Trophoblast cell (in vitro differentiated cells and primary cell): Measurements from ENCODE around the gene EEFSEC.
A peak's percentile ranks its signal among the peaks of the same experiment; 100 is the strongest.

Experiments
- DNase-seq, 2 donors: peaks; one replicate each; pipeline ENCODE4 v3.0.0-alpha.2; 2016
- H2AFZ ChIP-seq: 2 replicates; pipeline ENCODE4 v1.6.1; 2013; ENCODE audit warnings: low read length, moderate library complexity, mild to moderate bottlenecking; ENCODE audit not compliant: insufficient read depth, poor library complexity
- H2AK5ac ChIP-seq: 2 replicates; pipeline ENCODE4 v1.6.1; 2013; ENCODE audit warnings: mild to moderate bottlenecking, low read length
- H2BK120ac ChIP-seq: 2 replicates; pipeline ENCODE4 v1.6.1; 2013; ENCODE audit warnings: low read length, mild to moderate bottlenecking, moderate library complexity; ENCODE audit not compliant: insufficient read depth, poor library complexity
- H2BK12ac ChIP-seq: 2 replicates; pipeline ENCODE4 v1.6.1; 2013; ENCODE audit warnings: mild to moderate bottlenecking, low read length, moderate library complexity
- H2BK5ac ChIP-seq: 2 replicates; pipeline ENCODE4 v1.6.1; 2013; ENCODE audit warnings: low read length, low read depth, moderate library complexity, mild to moderate bottlenecking; ENCODE audit not compliant: poor library complexity
- H3K14ac ChIP-seq: 2 replicates; pipeline ENCODE4 v1.6.1; 2013; ENCODE audit warnings: mild to moderate bottlenecking, low read length
- H3K18ac ChIP-seq: 2 replicates; pipeline ENCODE4 v1.6.1; 2013; ENCODE audit warnings: mild to moderate bottlenecking, low read length
- H3K23ac ChIP-seq: 2 replicates; pipeline ENCODE4 v1.6.1; 2013; ENCODE audit warnings: low read length
- H3K27ac ChIP-seq: 2 replicates; pipeline ENCODE4 v1.5.1; 2013; ENCODE audit warnings: low read depth, mild to moderate bottlenecking, inconsistent platforms, low read length, moderate library complexity
- H3K27me3 ChIP-seq: 2 replicates; pipeline ENCODE4 v1.6.1; 2013; ENCODE audit warnings: inconsistent platforms, mild to moderate bottlenecking, low read length, moderate library complexity; ENCODE audit not compliant: insufficient read depth
- H3K36me3 ChIP-seq, 2 experiments: 1 replicate in 1 of 2; 2 replicates in 1 of 2; pipeline ENCODE4 v1.6.1; 2013; ENCODE audit warnings: low read length in 2 of 2, mild to moderate bottlenecking in 2 of 2, moderate library complexity in 1 of 2; ENCODE audit not compliant: insufficient read depth in 2 of 2, control insufficient read depth in 1 of 2
- H3K4ac ChIP-seq: 2 replicates; pipeline ENCODE4 v1.6.1; 2013; ENCODE audit warnings: low read depth, mild to moderate bottlenecking, low read length, moderate library complexity
- H3K4me1 ChIP-seq, 2 experiments: 1 replicate in 1 of 2; 2 replicates in 1 of 2; pipeline ENCODE4 v1.6.1; 2013; ENCODE audit warnings: low read length in 2 of 2, mild to moderate bottlenecking in 2 of 2, moderate library complexity in 1 of 2; ENCODE audit not compliant: insufficient read depth in 2 of 2, control insufficient read depth in 1 of 2
- H3K4me2 ChIP-seq: 2 replicates; pipeline ENCODE4 v1.6.1; 2013; ENCODE audit warnings: inconsistent platforms, mild to moderate bottlenecking, low read length, moderate library complexity
- H3K4me3 ChIP-seq: 2 replicates; pipeline ENCODE4 v1.5.1; 2013; ENCODE audit warnings: mild to moderate bottlenecking, low read depth, low read length, inconsistent platforms
- H3K79me1 ChIP-seq: one replicate; pipeline ENCODE4 v1.6.1; 2013; ENCODE audit warnings: low read length
- H3K79me2 ChIP-seq: 2 replicates; pipeline ENCODE4 v1.6.1; 2013; ENCODE audit warnings: low read length, mild to moderate bottlenecking; ENCODE audit not compliant: control insufficient read depth, insufficient read depth, poor library complexity
- H3K9ac ChIP-seq: 2 replicates; pipeline ENCODE4 v1.6.1; 2013; ENCODE audit warnings: mild to moderate bottlenecking, low read length
- H3K9me3 ChIP-seq: 2 replicates; pipeline ENCODE4 v1.6.1; 2013; ENCODE audit warnings: low read depth, mild to moderate bottlenecking, control low read depth, inconsistent platforms, low read length; ENCODE audit not compliant: insufficient read depth
- H4K12ac ChIP-seq: 2 replicates; pipeline ENCODE4 v1.6.1; 2013; ENCODE audit warnings: low read depth, mild to moderate bottlenecking, low read length, moderate library complexity
- H4K8ac ChIP-seq: 2 replicates; pipeline ENCODE4 v1.6.1; 2013; ENCODE audit warnings: low read depth, mild to moderate bottlenecking, low read length, moderate library complexity
- H4K91ac ChIP-seq: one replicate; pipeline ENCODE4 v1.6.1; 2013; ENCODE audit warnings: low read depth, mild to moderate bottlenecking, low read length, moderate library complexity
- WGBS: extraction: QIAGEN DNeasy Blood & Tissue Kit; methylation state at CpG from one replicate; pipeline ENCODE4 v1.1.7; 2013; ENCODE audit warnings: missing lambda C conversion rate; ENCODE audit not compliant: insufficient read length, insufficient coverage; ENCODE audit errors: extremely low coverage; 5-methylcytosine and 5-hydroxymethylcytosine counted together

EEFSEC gene

DNA sequence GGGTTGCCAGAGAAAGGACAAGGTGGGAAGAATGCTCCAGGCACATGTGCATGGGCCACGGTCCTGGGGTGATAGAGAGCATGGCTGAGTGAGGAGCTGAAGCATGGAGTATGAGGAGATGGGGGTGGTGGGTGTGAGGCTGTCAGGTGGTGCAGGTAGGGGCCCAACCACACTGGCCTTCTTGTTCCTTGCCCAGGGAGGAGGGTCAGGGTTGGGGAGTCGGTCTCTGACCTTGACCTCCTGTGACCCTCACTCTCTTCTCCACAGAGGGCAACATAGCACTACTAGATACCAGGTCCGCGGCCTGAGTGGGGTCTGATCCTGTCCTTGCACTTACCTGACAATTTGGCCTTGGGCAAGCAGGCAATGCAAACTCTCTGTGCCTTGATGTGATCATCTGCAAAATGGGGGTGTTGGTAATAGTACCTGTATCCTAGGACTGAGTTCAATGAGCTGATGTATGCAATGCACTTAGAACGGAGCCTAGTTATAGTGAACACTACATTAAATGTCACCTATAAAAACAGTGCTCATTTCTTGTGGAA lies 75.2 kb downstream of the EEFSEC start:
- H3K79me2 ChIP-seq: peaks cover 3% of the 10 kb centered on the region
- H2BK5ac ChIP-seq: no peak overlapping the region
- H3K9ac ChIP-seq: no peak overlapping the region
- WGBS: no CpG with 5 or more reads among the region's 5 CpGs
- H3K23ac ChIP-seq: no peak overlapping the region
- H3K18ac ChIP-seq: peak overlapping the region; percentile 3
- no peaks in the 10 kb centered on the region for H3K36me3 ChIP-seq
- peak overlapping the region; percentile 24 for H3K14ac ChIP-seq
- DNase-seq: no peak
- no peak overlapping the region for H4K12ac ChIP-seq
- H2BK120ac ChIP-seq: peak overlapping the region; percentile 29
- peak overlapping the region; percentile 45 for H4K91ac ChIP-seq
- H3K79me1 ChIP-seq: peaks cover 12% of the 10 kb centered on the region
- H2AK5ac ChIP-seq: no peak overlapping the region
- H3K27ac ChIP-seq: no peak overlapping the region
- H3K27me3 ChIP-seq: no peaks in the 10 kb centered on the region
- no peak overlapping the region for H4K8ac ChIP-seq
- no peak overlapping the region for H3K4me3 ChIP-seq
- H3K4me1 ChIP-seq: peaks cover 8 to 14% of the 10 kb centered on the region in 2 experiments
- H3K4me2 ChIP-seq: no peak overlapping the region
- no peak overlapping the region for H2AFZ ChIP-seq
- H3K9me3 ChIP-seq: peaks cover 4% of the 10 kb centered on the region
- no peak overlapping the region for H3K4ac ChIP-seq
- H2BK12ac ChIP-seq: peak overlapping the region; percentile 3

DNA sequence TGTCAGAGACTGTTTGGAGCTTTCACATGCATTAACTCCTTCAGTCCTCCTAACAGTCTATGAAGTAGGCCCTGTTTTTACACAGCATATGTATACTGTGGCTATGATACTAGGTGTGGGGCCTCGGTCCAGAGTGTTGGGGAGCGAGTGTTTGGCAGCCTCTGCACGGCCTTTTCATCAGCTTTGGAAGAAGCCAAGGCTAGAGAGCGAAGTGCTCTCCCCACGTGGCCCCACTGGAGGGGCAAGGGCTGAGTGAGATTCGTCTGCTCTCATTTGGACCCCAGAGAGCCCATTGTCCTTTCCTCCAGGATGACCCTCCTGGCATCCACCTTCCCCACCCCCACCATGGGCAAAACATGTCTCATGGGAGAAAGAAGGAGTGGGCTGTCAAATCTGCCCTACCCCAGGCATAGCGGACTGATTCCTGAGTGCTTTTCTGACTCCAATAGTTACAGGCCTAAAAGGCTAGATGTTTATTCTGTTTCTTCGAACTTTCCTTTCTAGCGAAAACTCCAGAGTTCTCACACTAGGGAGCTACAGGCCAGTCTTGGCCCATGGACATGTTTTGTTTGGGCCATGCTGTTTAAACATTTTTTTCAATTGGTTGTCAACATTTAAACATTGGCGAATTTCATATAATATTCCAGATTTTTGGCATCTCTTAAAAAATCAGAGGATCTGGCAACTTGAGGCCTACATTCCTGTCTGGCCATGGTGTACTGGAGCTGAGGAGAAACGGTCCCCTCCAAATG lies 76.0 kb downstream of the EEFSEC start:
- H4K8ac ChIP-seq: peak overlapping the region; percentile 39
- H2AFZ ChIP-seq: no peak overlapping the region
- no peak overlapping the region for H3K4me2 ChIP-seq
- H4K91ac ChIP-seq: peak overlapping the region; percentile 59
- peak overlapping the region; percentile 70 for H3K18ac ChIP-seq
- no peak overlapping the region for H3K4me3 ChIP-seq
- peak overlapping the region; percentile 19 for H3K4ac ChIP-seq
- peaks cover 14% of the 10 kb centered on the region for H3K79me1 ChIP-seq
- peak overlapping the region; percentile 72 for H2BK12ac ChIP-seq
- WGBS: no CpG with 5 or more reads among the region's 11 CpGs
- H2BK120ac ChIP-seq: peak overlapping the region; percentile 47
- peaks cover 3% of the 10 kb centered on the region for H3K79me2 ChIP-seq
- H3K27ac ChIP-seq: no peak overlapping the region
- H3K23ac ChIP-seq: no peak overlapping the region
- DNase-seq: no peak
- H3K9ac ChIP-seq: no peak overlapping the region
- no peak overlapping the region for H4K12ac ChIP-seq
- no peaks in the 10 kb centered on the region for H3K27me3 ChIP-seq
- H3K4me1 ChIP-seq: peaks cover 9 to 14% of the 10 kb centered on the region in 2 experiments
- H3K36me3 ChIP-seq: no peaks in the 10 kb centered on the region
- peaks cover 4% of the 10 kb centered on the region for H3K9me3 ChIP-seq
- peak overlapping the region; percentile 32 for H2BK5ac ChIP-seq
- peak overlapping the region; percentile 30 for H2AK5ac ChIP-seq
- peak overlapping the region; percentile 47 for H3K14ac ChIP-seq

DNA sequence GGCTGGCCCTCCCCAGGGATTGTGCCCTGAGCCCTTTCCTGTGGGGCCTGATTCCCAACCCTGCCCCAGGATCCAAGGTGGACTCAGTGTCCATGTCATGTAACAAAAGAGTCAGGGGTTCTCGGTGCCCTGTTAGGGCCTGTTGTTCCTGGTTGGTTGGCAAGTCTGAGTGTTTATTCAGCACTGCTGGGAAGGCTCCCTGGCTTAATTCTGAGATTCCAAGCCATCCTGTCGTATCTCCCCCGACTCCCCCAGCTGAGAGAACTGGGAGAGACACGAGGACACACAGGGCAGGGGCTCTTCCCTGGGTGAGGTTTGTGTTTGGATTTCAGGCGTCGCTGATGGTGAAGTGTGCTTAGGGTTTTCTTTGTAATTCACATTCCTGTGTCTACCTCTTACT lies 78.3 kb downstream of the EEFSEC start:
- Histone ChIP-seq H3K18ac (peak overlapping the region; percentile 39), H3K14ac (peak overlapping the region; percentile 92), H4K12ac (peak overlapping the region; percentile 74), H3K4me3 (no peak overlapping the region), H2BK12ac (peak overlapping the region; percentile 87), H3K36me3 (no peaks in the 10 kb centered on the region), H3K4me2 (no peak overlapping the region), H3K27ac (no peak overlapping the region), H3K4ac (peak overlapping the region; percentile 69), H3K79me2 (peaks cover 4% of the 10 kb centered on the region), H3K9me3 (peaks cover 4% of the 10 kb centered on the region), H2BK120ac (peak overlapping the region; percentile 60), H2AK5ac (peak overlapping the region; percentile 88), H3K79me1 (peaks cover 22% of the 10 kb centered on the region), H4K8ac (peak overlapping the region; percentile 69), H3K4me1 (peaks cover 20 to 23% of the 10 kb centered on the region in 2 experiments), H4K91ac (peak overlapping the region; percentile 94), H3K23ac (no peak overlapping the region), H3K27me3 (no peaks in the 10 kb centered on the region), H3K9ac (peak overlapping the region; percentile 45), H2BK5ac (peak overlapping the region; percentile 80), H2AFZ (peak overlapping the region; percentile 11)
- WGBS: no CpG with 5 or more reads among the region's 6 CpGs
- no peak for DNase-seq

DNA sequence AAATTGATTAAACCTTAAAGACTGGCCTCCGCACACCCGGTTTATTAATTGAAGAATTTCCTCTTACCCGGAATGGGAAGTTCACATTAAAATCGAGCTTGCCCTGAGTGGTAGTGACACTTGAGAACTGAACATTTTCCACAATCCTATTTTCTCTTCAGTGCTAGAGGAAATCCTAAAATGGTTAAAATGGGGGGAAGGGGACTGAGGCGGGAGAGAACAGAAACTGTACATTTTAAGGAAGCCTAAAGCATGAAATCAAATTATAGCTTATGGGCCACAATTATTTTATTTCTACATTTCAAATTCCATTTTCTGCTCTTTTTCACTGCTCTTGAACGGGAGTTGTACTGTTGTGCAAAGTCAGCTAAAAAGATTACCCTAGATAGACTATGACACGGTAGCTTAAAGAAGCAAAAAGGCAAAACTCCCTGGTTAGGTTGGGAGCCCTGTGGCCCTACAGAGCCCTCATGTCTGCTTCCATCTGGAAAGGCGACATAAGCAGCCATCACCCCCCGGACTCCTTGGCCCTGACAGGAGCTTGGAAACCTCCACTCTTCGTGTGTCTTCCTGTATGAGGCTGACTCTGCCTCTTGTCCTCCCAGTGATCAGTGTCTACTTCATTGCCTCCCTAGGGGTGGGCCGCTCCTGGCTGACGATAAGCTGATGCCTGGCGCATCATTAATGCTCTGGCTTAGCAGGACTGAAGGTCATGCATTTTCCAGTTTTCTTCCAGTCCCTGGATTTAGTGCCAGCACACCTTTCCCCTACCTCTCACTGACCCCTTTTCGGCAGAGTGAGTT lies 79.3 kb downstream of the EEFSEC start:
- Histone ChIP-seq H3K4ac (peak overlapping the region; percentile 44), H3K18ac (peak overlapping the region; percentile 85), H3K9ac (no peak overlapping the region), H3K9me3 (peaks cover 4% of the 10 kb centered on the region), H3K23ac (no peak overlapping the region), H2BK5ac (peak overlapping the region; percentile 44), H2BK12ac (peak overlapping the region; percentile 94), H2AK5ac (peak overlapping the region; percentile 94), H3K14ac (peak overlapping the region; percentile 49), H3K27me3 (no peaks in the 10 kb centered on the region), H3K79me1 (peaks cover 26% of the 10 kb centered on the region), H3K27ac (no peak overlapping the region), H2BK120ac (peak overlapping the region; percentile 85), H3K4me2 (no peak overlapping the region), H3K4me1 (peaks cover 23 to 29% of the 10 kb centered on the region in 2 experiments), H3K79me2 (peaks cover 5% of the 10 kb centered on the region), H3K36me3 (no peaks in the 10 kb centered on the region), H4K8ac (peak overlapping the region; percentile 64), H4K91ac (peak overlapping the region; percentile 82), H3K4me3 (no peak overlapping the region), H2AFZ (peak overlapping the region; percentile 56), H4K12ac (no peak overlapping the region)
- no CpG with 5 or more reads among the region's 14 CpGs for WGBS
- DNase-seq: no peak
